ENCODE data around the gene CRYL1.

Gene CRYL1

GRCh38 chr13:20482275-20482761 lies 43.3 kb downstream of the CRYL1 start:
- Histone ChIP-seq H3K27me3 (ENCODE audit: control insufficient read depth, insufficient read depth, low read length) (no peaks in the 10 kb centered on the region), H3K9me3 (ENCODE audit: control insufficient read depth, low read length) (no peaks in the 10 kb centered on the region), H3K4me1 (ENCODE audit: control insufficient read depth, insufficient read depth, low read length) (no peaks in the 10 kb centered on the region), H3K36me3 (ENCODE audit: control insufficient read depth, insufficient read depth, low read length) (no peaks in the 10 kb centered on the region), H3K9ac (ENCODE audit: low read length) (peak overlapping the region; percentile 50), H3K4me3 (ENCODE audit: low read length) (peak overlapping the region; percentile 18)

- H3K4me3 ChIP-seq (ENCODE audit: low read length), result no peak overlapping the region
- H3K9me3 ChIP-seq (ENCODE audit: control insufficient read depth, low read length), result no peaks in the 10 kb centered on the region
- H3K36me3 ChIP-seq (ENCODE audit: control insufficient read depth, insufficient read depth, low read length), result no peaks in the 10 kb centered on the region
- no peak overlapping the region for H3K9ac ChIP-seq (ENCODE audit: low read length)
- no peaks in the 10 kb centered on the region for H3K27me3 ChIP-seq (ENCODE audit: control insufficient read depth, insufficient read depth, low read length)
- H3K4me1 ChIP-seq (ENCODE audit: control insufficient read depth, insufficient read depth, low read length), result peaks cover 9% of the 10 kb centered on the region
Measured at GRCh38 chr13:20477394-20477793, 48.3 kb downstream of the CRYL1 start.

- peaks cover 9% of the 10 kb centered on the region for H3K4me1 ChIP-seq (ENCODE audit: control insufficient read depth, insufficient read depth, low read length)
- H3K9me3 ChIP-seq (ENCODE audit: control insufficient read depth, low read length), result no peaks in the 10 kb centered on the region
- no peaks in the 10 kb centered on the region for H3K27me3 ChIP-seq (ENCODE audit: control insufficient read depth, insufficient read depth, low read length)
- H3K9ac ChIP-seq (ENCODE audit: low read length), result peak overlapping the region; percentile 12
- H3K4me3 ChIP-seq (ENCODE audit: low read length), result no peak overlapping the region
- no peaks in the 10 kb centered on the region for H3K36me3 ChIP-seq (ENCODE audit: control insufficient read depth, insufficient read depth, low read length)
Measured at GRCh38 chr13:20475927-20476691, 49.5 kb downstream of the CRYL1 start.

GRCh38 chr13:20474515-20474914 lies 51.1 kb downstream of the CRYL1 start:
- Histone ChIP-seq H3K27me3 (ENCODE audit: control insufficient read depth, insufficient read depth, low read length) (no peaks in the 10 kb centered on the region), H3K4me1 (ENCODE audit: control insufficient read depth, insufficient read depth, low read length) (peaks cover 9% of the 10 kb centered on the region), H3K4me3 (ENCODE audit: low read length) (no peak overlapping the region), H3K9me3 (ENCODE audit: control insufficient read depth, low read length) (no peaks in the 10 kb centered on the region), H3K9ac (ENCODE audit: low read length) (no peak overlapping the region), H3K36me3 (ENCODE audit: control insufficient read depth, insufficient read depth, low read length) (no peaks in the 10 kb centered on the region)

- Histone ChIP-seq H3K9me3 (ENCODE audit: control insufficient read depth, low read length) (no peaks in the 10 kb centered on the region), H3K27me3 (ENCODE audit: control insufficient read depth, insufficient read depth, low read length) (no peaks in the 10 kb centered on the region), H3K9ac (ENCODE audit: low read length) (no peak overlapping the region), H3K4me3 (ENCODE audit: low read length) (no peak overlapping the region), H3K36me3 (ENCODE audit: control insufficient read depth, insufficient read depth, low read length) (no peaks in the 10 kb centered on the region), H3K4me1 (ENCODE audit: control insufficient read depth, insufficient read depth, low read length) (peaks cover 9% of the 10 kb centered on the region)
Measured at GRCh38 chr13:20473888-20474287, 51.8 kb downstream of the CRYL1 start.

GRCh38 chr13:20473139-20473538 lies 52.5 kb downstream of the CRYL1 start:
- Histone ChIP-seq H3K4me1 (ENCODE audit: control insufficient read depth, insufficient read depth, low read length) (peaks cover 9% of the 10 kb centered on the region), H3K9ac (ENCODE audit: low read length) (no peak overlapping the region), H3K9me3 (ENCODE audit: control insufficient read depth, low read length) (no peaks in the 10 kb centered on the region), H3K36me3 (ENCODE audit: control insufficient read depth, insufficient read depth, low read length) (no peaks in the 10 kb centered on the region), H3K4me3 (ENCODE audit: low read length) (no peak overlapping the region), H3K27me3 (ENCODE audit: control insufficient read depth, insufficient read depth, low read length) (no peaks in the 10 kb centered on the region)

- Histone ChIP-seq H3K36me3 (ENCODE audit: control insufficient read depth, insufficient read depth, low read length) (no peaks in the 10 kb centered on the region), H3K9ac (ENCODE audit: low read length) (no peak overlapping the region), H3K9me3 (ENCODE audit: control insufficient read depth, low read length) (no peaks in the 10 kb centered on the region), H3K27me3 (ENCODE audit: control insufficient read depth, insufficient read depth, low read length) (no peaks in the 10 kb centered on the region), H3K4me3 (ENCODE audit: low read length) (no peak overlapping the region), H3K4me1 (ENCODE audit: control insufficient read depth, insufficient read depth, low read length) (peaks cover 9% of the 10 kb centered on the region)
Measured at GRCh38 chr13:20472531-20472930, 53.1 kb downstream of the CRYL1 start.

- no peak overlapping the region for H3K9ac ChIP-seq (ENCODE audit: low read length)
Measured at GRCh38 chr13:20470136-20470535, 55.5 kb downstream of the CRYL1 start.

GRCh38 chr13:20466371-20466770 lies 59.3 kb downstream of the CRYL1 start:
- Histone ChIP-seq H3K27me3 (ENCODE audit: control insufficient read depth, insufficient read depth, low read length) (no peaks in the 10 kb centered on the region), H3K9ac (ENCODE audit: low read length) (no peak overlapping the region), H3K4me1 (ENCODE audit: control insufficient read depth, insufficient read depth, low read length) (peaks cover 10% of the 10 kb centered on the region), H3K36me3 (ENCODE audit: control insufficient read depth, insufficient read depth, low read length) (no peaks in the 10 kb centered on the region), H3K9me3 (ENCODE audit: control insufficient read depth, low read length) (no peaks in the 10 kb centered on the region), H3K4me3 (ENCODE audit: low read length) (no peak overlapping the region)

More at GRCh38 chr13:20470136-20470535, 55.5 kb downstream of the CRYL1 start:
- Histone ChIP-seq H3K4me3 (ENCODE audit: low read length) (no peak overlapping the region), H3K27me3 (ENCODE audit: control insufficient read depth, insufficient read depth, low read length) (no peaks in the 10 kb centered on the region), H3K36me3 (ENCODE audit: control insufficient read depth, insufficient read depth, low read length) (no peaks in the 10 kb centered on the region), H3K9me3 (ENCODE audit: control insufficient read depth, low read length) (no peaks in the 10 kb centered on the region), H3K4me1 (ENCODE audit: control insufficient read depth, insufficient read depth, low read length) (peaks cover 10% of the 10 kb centered on the region)

GRCh38 chr13:20465218-20465879 lies 60.3 kb downstream of the CRYL1 start:
- Histone ChIP-seq H3K36me3 (ENCODE audit: control insufficient read depth, insufficient read depth, low read length) (no peaks in the 10 kb centered on the region), H3K4me3 (ENCODE audit: low read length) (no peak overlapping the region), H3K27me3 (ENCODE audit: control insufficient read depth, insufficient read depth, low read length) (no peaks in the 10 kb centered on the region), H3K9me3 (ENCODE audit: control insufficient read depth, low read length) (no peaks in the 10 kb centered on the region), H3K9ac (ENCODE audit: low read length) (no peak overlapping the region), H3K4me1 (ENCODE audit: control insufficient read depth, insufficient read depth, low read length) (peaks cover 10% of the 10 kb centered on the region)

- H3K9me3 ChIP-seq (ENCODE audit: control insufficient read depth, low read length), result no peaks in the 10 kb centered on the region
- H3K27me3 ChIP-seq (ENCODE audit: control insufficient read depth, insufficient read depth, low read length), result no peaks in the 10 kb centered on the region
- peaks cover 12% of the 10 kb centered on the region for H3K4me1 ChIP-seq (ENCODE audit: control insufficient read depth, insufficient read depth, low read length)
- H3K36me3 ChIP-seq (ENCODE audit: control insufficient read depth, insufficient read depth, low read length), result no peaks in the 10 kb centered on the region
- H3K9ac ChIP-seq (ENCODE audit: low read length), result no peak overlapping the region
- no peak overlapping the region for H3K4me3 ChIP-seq (ENCODE audit: low read length)
Measured at GRCh38 chr13:20462921-20463320, 62.7 kb downstream of the CRYL1 start.

GRCh38 chr13:20462533-20462915 lies 63.1 kb downstream of the CRYL1 start:
- peaks cover 16% of the 10 kb centered on the region for H3K4me1 ChIP-seq (ENCODE audit: control insufficient read depth, insufficient read depth, low read length)
- no peaks in the 10 kb centered on the region for H3K27me3 ChIP-seq (ENCODE audit: control insufficient read depth, insufficient read depth, low read length)
- H3K9me3 ChIP-seq (ENCODE audit: control insufficient read depth, low read length), result no peaks in the 10 kb centered on the region
- H3K4me3 ChIP-seq (ENCODE audit: low read length), result no peak overlapping the region
- H3K36me3 ChIP-seq (ENCODE audit: control insufficient read depth, insufficient read depth, low read length), result no peaks in the 10 kb centered on the region
- H3K9ac ChIP-seq (ENCODE audit: low read length), result no peak overlapping the region
